GM23338 (cell line): ENCODE results near the gene USP32.
A peak's percentile ranks its signal among the peaks of the same experiment; 100 is the strongest.

Experiments used
- CREB1 ChIP-seq: fragments of 250-450 bp; sonication (Bioruptor Pico); IDR thresholded peaks from 2 replicates; pipeline ENCODE4 v1.5.0; 2020; ENCODE audit warnings: low read depth, mild to moderate bottlenecking, moderate library complexity
- EZH2 ChIP-seq: fragments of 200-600 bp; sonication (generic); IDR thresholded peaks from one replicate; pipeline ENCODE4 v1.8.0; 2017; ENCODE audit warnings: antibody characterized with exemption, mild to moderate bottlenecking, low read depth; ENCODE audit not compliant: unreplicated experiment
- EZH2phosphoT487 ChIP-seq: fragments of 200-600 bp; sonication (generic); IDR thresholded peaks from one replicate; pipeline ENCODE4 v1.8.1; 2018; ENCODE audit warnings: antibody characterized with exemption; ENCODE audit not compliant: unreplicated experiment
- JUNB ChIP-seq: IDR thresholded peaks from one replicate; pipeline ENCODE4 v1.6.1; 2016; ENCODE audit warnings: antibody characterized with exemption; ENCODE audit not compliant: unreplicated experiment
- NANOG ChIP-seq: IDR thresholded peaks from 2 replicates; pipeline ENCODE4 v1.6.1; 2016; ENCODE audit warnings: antibody characterized with exemption, borderline replicate concordance
- POLR2AphosphoS5 ChIP-seq: IDR thresholded peaks from 2 replicates; pipeline ENCODE4 v1.6.1; 2016; ENCODE audit warnings: antibody characterized with exemption, low read depth
- STAT1 ChIP-seq: IDR thresholded peaks from one replicate; pipeline ENCODE4 v1.6.1; 2016; ENCODE audit warnings: antibody characterized with exemption; ENCODE audit not compliant: unreplicated experiment
- ZNF114 ChIP-seq: fragments of 250-450 bp; sonication (Bioruptor Pico); IDR thresholded peaks from 2 replicates; pipeline ENCODE4 v1.5.0; 2020; ENCODE audit warnings: mild to moderate bottlenecking, moderate library complexity
- ZNF331 ChIP-seq: fragments of 250-450 bp; sonication (Bioruptor Pico); IDR thresholded peaks from 2 replicates; pipeline ENCODE4 v1.5.0; 2020; ENCODE audit warnings: low read depth, mild to moderate bottlenecking, moderate library complexity
- TF ChIP-seq, protein P1 (sequence below), 2 experiments: fragments of 200-600 bp in 1 of 2; sonication (generic) in 1 of 2; conservative IDR thresholded peaks; 2 replicates each; pipeline versions ENCODE4 v1.5.1 to v1.6.1; 2016 to 2017; ENCODE audit warnings: antibody characterized with exemption in 2 of 2, low read depth in 2 of 2, mild to moderate bottlenecking in 2 of 2, moderate library complexity in 1 of 2
- TF ChIP-seq, protein P2 (sequence below): IDR thresholded peaks from one replicate; pipeline ENCODE4 v1.6.1; 2018; ENCODE audit warnings: antibody characterized with exemption; ENCODE audit not compliant: unreplicated experiment
- TF ChIP-seq, protein P3 (sequence below): IDR thresholded peaks from 2 replicates; pipeline ENCODE4 v1.6.1; 2016; ENCODE audit warnings: antibody characterized with exemption
- TF ChIP-seq, protein P4 (sequence below): fragments of 250-450 bp; sonication (Bioruptor Pico); IDR thresholded peaks from 2 replicates; pipeline ENCODE4 v1.5.0; 2020; ENCODE audit warnings: mild to moderate bottlenecking, moderate library complexity

DNA sequence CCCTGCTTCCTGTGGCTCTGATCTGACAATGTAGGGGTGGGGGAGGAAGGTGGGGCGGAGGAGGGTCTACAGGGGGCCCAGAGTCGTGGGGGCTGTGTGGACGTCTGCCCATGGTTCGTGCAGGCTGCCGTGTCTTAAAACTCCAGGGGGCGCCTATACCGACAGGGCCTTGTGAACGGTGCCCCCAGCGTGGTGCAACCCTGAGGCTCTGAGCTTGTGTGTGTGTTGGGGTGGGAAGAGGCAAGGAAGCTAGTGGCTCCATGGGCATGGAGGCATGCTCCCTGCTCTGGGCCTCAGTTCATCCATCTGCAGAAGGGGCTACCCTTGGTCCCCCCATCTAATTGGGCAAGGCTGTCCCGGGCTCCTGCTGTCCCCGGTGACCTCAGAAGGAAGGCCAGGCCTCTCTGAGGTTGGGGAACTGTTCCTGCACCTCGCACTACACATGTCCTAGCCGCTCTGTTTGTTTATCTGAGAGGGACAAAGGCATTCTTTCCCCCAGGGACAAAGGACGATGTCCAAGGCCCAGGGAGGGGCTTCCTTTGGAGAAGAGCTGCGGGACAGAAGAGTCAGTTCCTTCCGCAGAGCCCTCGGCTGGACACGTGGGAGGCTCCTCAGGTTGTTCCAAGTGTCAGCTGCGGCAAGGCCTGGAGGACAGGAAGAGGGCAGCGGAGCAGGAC, 228.7 kb downstream of the USP32 start:
- TF ChIP-seq, protein P1, sequence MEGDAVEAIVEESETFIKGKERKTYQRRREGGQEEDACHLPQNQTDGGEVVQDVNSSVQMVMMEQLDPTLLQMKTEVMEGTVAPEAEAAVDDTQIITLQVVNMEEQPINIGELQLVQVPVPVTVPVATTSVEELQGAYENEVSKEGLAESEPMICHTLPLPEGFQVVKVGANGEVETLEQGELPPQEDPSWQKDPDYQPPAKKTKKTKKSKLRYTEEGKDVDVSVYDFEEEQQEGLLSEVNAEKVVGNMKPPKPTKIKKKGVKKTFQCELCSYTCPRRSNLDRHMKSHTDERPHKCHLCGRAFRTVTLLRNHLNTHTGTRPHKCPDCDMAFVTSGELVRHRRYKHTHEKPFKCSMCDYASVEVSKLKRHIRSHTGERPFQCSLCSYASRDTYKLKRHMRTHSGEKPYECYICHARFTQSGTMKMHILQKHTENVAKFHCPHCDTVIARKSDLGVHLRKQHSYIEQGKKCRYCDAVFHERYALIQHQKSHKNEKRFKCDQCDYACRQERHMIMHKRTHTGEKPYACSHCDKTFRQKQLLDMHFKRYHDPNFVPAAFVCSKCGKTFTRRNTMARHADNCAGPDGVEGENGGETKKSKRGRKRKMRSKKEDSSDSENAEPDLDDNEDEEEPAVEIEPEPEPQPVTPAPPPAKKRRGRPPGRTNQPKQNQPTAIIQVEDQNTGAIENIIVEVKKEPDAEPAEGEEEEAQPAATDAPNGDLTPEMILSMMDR (conservative IDR thresholded peaks at IDR 0.05; ENCODE audit: low read depth in 2 of 2), result peak in 1 of 2 experiments; percentile 62; a peak in 2 of 4 replicates
- TF ChIP-seq ZNF114 (CRISPR knock-in tag) (no peak), JUNB (no peak), CREB1 (CRISPR knock-in tag) (no peak), EZH2phosphoT487 (no peak), EZH2 (no peak), POLR2AphosphoS5 (no peak), ZNF331 (CRISPR knock-in tag) (no peak), STAT1 (no peak), NANOG (no peak)
- TF ChIP-seq, protein P2, sequence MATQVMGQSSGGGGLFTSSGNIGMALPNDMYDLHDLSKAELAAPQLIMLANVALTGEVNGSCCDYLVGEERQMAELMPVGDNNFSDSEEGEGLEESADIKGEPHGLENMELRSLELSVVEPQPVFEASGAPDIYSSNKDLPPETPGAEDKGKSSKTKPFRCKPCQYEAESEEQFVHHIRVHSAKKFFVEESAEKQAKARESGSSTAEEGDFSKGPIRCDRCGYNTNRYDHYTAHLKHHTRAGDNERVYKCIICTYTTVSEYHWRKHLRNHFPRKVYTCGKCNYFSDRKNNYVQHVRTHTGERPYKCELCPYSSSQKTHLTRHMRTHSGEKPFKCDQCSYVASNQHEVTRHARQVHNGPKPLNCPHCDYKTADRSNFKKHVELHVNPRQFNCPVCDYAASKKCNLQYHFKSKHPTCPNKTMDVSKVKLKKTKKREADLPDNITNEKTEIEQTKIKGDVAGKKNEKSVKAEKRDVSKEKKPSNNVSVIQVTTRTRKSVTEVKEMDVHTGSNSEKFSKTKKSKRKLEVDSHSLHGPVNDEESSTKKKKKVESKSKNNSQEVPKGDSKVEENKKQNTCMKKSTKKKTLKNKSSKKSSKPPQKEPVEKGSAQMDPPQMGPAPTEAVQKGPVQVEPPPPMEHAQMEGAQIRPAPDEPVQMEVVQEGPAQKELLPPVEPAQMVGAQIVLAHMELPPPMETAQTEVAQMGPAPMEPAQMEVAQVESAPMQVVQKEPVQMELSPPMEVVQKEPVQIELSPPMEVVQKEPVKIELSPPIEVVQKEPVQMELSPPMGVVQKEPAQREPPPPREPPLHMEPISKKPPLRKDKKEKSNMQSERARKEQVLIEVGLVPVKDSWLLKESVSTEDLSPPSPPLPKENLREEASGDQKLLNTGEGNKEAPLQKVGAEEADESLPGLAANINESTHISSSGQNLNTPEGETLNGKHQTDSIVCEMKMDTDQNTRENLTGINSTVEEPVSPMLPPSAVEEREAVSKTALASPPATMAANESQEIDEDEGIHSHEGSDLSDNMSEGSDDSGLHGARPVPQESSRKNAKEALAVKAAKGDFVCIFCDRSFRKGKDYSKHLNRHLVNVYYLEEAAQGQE, result no peak
- TF ChIP-seq, protein P3, sequence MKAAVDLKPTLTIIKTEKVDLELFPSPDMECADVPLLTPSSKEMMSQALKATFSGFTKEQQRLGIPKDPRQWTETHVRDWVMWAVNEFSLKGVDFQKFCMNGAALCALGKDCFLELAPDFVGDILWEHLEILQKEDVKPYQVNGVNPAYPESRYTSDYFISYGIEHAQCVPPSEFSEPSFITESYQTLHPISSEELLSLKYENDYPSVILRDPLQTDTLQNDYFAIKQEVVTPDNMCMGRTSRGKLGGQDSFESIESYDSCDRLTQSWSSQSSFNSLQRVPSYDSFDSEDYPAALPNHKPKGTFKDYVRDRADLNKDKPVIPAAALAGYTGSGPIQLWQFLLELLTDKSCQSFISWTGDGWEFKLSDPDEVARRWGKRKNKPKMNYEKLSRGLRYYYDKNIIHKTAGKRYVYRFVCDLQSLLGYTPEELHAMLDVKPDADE, result no peak
- TF ChIP-seq, protein P4, sequence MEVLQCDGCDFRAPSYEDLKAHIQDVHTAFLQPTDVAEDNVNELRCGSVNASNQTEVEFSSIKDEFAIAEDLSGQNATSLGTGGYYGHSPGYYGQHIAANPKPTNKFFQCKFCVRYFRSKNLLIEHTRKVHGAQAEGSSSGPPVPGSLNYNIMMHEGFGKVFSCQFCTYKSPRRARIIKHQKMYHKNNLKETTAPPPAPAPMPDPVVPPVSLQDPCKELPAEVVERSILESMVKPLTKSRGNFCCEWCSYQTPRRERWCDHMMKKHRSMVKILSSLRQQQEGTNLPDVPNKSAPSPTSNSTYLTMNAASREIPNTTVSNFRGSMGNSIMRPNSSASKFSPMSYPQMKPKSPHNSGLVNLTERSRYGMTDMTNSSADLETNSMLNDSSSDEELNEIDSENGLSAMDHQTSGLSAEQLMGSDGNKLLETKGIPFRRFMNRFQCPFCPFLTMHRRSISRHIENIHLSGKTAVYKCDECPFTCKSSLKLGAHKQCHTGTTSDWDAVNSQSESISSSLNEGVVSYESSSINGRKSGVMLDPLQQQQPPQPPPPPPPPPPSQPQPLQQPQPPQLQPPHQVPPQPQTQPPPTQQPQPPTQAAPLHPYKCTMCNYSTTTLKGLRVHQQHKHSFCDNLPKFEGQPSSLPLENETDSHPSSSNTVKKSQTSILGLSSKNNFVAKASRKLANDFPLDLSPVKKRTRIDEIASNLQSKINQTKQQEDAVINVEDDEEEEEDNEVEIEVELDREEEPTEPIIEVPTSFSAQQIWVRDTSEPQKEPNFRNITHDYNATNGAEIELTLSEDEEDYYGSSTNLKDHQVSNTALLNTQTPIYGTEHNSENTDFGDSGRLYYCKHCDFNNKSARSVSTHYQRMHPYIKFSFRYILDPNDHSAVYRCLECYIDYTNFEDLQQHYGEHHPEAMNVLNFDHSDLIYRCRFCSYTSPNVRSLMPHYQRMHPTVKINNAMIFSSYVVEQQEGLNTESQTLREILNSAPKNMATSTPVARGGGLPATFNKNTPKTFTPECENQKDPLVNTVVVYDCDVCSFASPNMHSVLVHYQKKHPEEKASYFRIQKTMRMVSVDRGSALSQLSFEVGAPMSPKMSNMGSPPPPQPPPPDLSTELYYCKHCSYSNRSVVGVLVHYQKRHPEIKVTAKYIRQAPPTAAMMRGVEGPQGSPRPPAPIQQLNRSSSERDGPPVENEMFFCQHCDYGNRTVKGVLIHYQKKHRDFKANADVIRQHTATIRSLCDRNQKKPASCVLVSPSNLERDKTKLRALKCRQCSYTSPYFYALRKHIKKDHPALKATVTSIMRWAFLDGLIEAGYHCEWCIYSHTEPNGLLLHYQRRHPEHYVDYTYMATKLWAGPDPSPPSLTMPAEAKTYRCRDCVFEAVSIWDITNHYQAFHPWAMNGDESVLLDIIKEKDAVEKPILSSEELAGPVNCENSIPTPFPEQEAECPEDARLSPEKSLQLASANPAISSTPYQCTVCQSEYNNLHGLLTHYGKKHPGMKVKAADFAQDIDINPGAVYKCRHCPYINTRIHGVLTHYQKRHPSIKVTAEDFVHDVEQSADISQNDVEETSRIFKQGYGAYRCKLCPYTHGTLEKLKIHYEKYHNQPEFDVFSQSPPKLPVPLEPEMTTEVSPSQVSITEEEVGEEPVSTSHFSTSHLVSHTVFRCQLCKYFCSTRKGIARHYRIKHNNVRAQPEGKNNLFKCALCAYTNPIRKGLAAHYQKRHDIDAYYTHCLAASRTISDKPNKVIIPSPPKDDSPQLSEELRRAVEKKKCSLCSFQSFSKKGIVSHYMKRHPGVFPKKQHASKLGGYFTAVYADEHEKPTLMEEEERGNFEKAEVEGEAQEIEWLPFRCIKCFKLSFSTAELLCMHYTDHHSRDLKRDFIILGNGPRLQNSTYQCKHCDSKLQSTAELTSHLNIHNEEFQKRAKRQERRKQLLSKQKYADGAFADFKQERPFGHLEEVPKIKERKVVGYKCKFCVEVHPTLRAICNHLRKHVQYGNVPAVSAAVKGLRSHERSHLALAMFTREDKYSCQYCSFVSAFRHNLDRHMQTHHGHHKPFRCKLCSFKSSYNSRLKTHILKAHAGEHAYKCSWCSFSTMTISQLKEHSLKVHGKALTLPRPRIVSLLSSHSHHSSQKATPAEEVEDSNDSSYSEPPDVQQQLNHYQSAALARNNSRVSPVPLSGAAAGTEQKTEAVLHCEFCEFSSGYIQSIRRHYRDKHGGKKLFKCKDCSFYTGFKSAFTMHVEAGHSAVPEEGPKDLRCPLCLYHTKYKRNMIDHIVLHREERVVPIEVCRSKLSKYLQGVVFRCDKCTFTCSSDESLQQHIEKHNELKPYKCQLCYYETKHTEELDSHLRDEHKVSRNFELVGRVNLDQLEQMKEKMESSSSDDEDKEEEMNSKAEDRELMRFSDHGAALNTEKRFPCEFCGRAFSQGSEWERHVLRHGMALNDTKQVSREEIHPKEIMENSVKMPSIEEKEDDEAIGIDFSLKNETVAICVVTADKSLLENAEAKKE, result no peak
